ENCODE results near the gene CCDC12.

CCDC12 gene

DNA sequence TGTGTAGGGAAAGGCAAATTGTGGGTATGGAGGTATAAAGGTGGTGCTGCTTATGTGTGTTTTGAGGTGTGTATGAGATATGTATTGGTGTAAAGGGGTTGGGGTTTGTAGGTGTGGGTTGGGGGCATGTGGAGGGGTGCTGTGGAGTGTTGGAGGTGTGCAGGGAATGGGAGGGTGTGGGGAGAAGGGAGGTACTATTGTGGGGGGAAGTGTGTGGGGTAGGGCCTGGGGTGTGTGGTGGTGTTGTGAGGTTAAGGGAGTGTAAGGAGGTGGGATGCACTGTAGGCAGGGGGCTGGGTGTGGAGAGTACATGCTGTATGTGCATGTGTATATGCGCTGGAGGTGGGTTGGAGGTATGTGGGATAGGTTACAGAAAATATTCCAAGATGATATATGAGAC is 15.7 kb downstream of the CCDC12 start:
- DNase-seq (ENCODE audit: low read depth): no peak
- H3K4me3 ChIP-seq (ENCODE audit: low read depth, low read length): no peak overlapping the region
- no peak for TF ChIP-seq MYC (IDR thresholded peaks at IDR 0.05; ENCODE audit: low read depth, low read length)
- TF ChIP-seq, protein P1, sequence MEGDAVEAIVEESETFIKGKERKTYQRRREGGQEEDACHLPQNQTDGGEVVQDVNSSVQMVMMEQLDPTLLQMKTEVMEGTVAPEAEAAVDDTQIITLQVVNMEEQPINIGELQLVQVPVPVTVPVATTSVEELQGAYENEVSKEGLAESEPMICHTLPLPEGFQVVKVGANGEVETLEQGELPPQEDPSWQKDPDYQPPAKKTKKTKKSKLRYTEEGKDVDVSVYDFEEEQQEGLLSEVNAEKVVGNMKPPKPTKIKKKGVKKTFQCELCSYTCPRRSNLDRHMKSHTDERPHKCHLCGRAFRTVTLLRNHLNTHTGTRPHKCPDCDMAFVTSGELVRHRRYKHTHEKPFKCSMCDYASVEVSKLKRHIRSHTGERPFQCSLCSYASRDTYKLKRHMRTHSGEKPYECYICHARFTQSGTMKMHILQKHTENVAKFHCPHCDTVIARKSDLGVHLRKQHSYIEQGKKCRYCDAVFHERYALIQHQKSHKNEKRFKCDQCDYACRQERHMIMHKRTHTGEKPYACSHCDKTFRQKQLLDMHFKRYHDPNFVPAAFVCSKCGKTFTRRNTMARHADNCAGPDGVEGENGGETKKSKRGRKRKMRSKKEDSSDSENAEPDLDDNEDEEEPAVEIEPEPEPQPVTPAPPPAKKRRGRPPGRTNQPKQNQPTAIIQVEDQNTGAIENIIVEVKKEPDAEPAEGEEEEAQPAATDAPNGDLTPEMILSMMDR (IDR thresholded peaks at IDR 0.05; ENCODE audit: low read depth, low read length): no peak
- no peak for TF ChIP-seq POLR2A (IDR thresholded peaks at IDR 0.05; ENCODE audit: extremely low read depth, insufficient read length)

DNA sequence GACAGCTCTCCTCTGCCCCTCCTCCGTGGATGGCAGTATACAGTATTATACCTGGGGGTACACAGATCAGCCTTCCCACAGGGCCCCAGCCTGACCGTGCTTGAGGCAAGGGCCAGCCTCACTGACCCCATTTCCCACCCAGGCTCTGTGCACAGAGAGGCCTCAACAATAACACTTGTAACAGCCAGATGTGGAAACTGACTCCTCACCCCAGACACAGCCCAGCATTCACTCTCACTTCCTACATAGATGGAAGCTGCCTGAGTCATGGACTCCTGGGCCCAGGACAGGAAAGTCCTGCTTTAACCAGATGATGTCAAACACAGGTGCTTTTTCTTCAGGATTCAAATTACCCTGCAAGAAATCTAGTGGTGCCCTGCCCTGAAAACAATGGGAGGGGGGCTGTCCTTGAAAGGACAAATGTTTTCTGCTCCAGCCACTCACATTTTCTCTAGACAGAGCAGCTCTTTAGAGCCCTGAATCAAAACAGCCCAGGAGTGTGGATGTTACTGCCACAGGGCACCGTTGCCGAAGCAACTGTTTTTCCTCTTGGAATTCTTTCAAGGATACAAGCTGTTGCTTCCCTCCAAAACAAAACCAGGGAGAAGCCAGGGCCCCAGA is 16.4 kb downstream of the CCDC12 start:
- TF ChIP-seq POLR2A (IDR thresholded peaks at IDR 0.05; ENCODE audit: extremely low read depth, insufficient read length) (no peak), MYC (IDR thresholded peaks at IDR 0.05; ENCODE audit: low read depth, low read length) (no peak)
- TF ChIP-seq, protein P1 (IDR thresholded peaks at IDR 0.05; ENCODE audit: low read depth, low read length): no peak
- TF ChIP-seq, protein P2, sequence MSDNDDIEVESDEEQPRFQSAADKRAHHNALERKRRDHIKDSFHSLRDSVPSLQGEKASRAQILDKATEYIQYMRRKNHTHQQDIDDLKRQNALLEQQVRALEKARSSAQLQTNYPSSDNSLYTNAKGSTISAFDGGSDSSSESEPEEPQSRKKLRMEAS (IDR thresholded peaks at IDR 0.05; ENCODE audit: low read depth, low read length): no peak
- no peak overlapping the region for H3K4me3 ChIP-seq (ENCODE audit: low read depth, low read length)
- DNase-seq (ENCODE audit: low read depth): no peak

DNA sequence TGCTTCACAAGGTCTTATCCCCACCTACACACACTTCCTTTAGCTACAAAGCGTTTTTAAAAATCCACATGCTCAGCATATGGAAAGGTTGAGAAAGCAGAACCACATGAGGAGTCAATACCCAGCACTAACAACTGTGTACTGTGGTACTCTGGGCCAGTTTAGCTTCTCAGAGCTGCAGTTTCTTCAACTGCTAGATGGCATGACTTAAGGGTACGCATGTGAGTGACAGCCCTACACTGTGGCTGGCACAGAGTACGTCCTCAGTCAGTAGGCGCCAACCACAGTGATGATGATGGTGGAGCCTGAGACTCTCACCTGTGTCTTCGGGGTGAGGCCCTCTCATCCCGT is 17.4 kb downstream of the CCDC12 start:
- TF ChIP-seq, protein P1 (IDR thresholded peaks at IDR 0.05; ENCODE audit: low read depth, low read length): no peak
- TF ChIP-seq POLR2A (IDR thresholded peaks at IDR 0.05; ENCODE audit: extremely low read depth, insufficient read length): no peak
- TF ChIP-seq, protein P2 (IDR thresholded peaks at IDR 0.05; ENCODE audit: low read depth, low read length): no peak
- TF ChIP-seq MYC (IDR thresholded peaks at IDR 0.05; ENCODE audit: low read depth, low read length): no peak
- H3K4me3 ChIP-seq (ENCODE audit: low read depth, low read length): no peak overlapping the region
- no peak for DNase-seq (ENCODE audit: low read depth)

DNA sequence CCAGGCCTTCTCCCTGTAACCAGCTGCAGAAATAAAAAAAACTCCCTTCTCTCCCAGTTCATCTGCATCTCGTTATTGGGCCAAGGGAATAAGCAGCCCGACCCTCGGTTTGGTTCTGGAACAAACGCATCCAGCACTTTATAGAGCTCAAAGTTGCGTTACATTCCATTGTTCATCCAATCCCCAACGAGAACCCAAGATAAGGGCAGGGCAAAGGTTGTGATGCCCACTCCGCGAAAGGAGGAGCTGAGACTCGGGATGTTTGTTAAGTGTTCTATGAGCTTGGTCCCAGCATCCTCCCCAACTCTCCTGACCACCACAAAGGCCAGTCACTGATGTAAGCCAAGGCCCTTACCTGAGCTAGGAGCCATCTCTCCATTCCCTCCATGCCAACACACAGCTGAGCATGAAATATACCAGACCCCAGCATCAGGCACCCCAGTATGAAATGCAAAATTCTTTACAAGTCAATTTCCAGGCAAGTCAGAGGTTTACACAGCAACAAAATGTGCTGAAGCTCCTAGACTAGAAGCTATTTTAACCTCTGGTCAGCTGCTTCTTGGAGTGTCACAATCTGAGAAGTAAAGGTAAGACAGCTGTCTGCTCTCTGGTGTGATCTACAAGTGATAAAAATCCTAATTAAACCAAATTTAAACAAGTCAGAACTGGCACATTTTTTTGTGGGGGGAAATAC is 17.9 kb downstream of the CCDC12 start:
- H3K4me3 ChIP-seq (ENCODE audit: low read depth, low read length): no peak overlapping the region
- no peak for DNase-seq (ENCODE audit: low read depth)
- TF ChIP-seq, protein P2 (IDR thresholded peaks at IDR 0.05; ENCODE audit: low read depth, low read length): no peak
- no peak for TF ChIP-seq MYC (IDR thresholded peaks at IDR 0.05; ENCODE audit: low read depth, low read length)
- TF ChIP-seq, protein P1 (IDR thresholded peaks at IDR 0.05; ENCODE audit: low read depth, low read length): no peak
- TF ChIP-seq POLR2A (IDR thresholded peaks at IDR 0.05; ENCODE audit: extremely low read depth, insufficient read length): no peak

DNA sequence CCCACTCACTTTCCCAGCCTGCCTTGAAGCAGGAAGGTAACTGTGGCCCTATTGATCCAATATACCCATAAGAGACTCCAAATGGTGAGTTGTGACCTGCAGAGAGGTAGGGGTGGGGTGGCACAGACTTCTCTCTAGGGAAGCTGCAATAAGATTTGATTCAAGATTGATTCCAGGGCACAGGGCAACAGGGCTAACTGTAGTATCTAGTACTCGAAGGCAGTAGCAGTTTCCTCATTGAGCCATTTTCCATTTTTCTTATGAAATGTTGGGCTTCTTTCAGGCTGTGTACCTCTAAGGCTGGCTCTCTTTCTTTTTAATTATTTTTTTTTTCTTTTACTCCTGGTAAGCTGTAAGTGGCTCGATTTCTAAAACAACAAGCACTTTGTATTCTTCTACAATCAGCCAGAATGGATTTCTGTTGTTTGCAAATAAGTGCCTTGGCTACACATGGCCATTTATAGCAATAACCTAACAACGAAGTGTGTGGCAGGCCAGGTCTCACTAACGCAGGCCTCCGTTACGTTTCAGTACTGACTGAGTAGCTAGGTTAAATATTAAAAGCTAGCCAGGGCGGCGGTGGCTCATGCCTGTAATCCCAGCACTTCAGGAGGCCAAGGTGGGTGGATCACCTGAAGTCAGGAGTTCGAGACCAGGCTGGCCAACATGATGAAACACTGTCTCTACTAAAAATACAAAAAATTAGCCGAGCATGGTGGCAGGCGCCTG is 19.3 kb downstream of the CCDC12 start:
- no peak overlapping the region for H3K4me3 ChIP-seq (ENCODE audit: low read depth, low read length)
- no peak for TF ChIP-seq POLR2A (IDR thresholded peaks at IDR 0.05; ENCODE audit: extremely low read depth, insufficient read length)
- no peak for TF ChIP-seq MYC (IDR thresholded peaks at IDR 0.05; ENCODE audit: low read depth, low read length)
- TF ChIP-seq, protein P1 (IDR thresholded peaks at IDR 0.05; ENCODE audit: low read depth, low read length): no peak
- TF ChIP-seq, protein P2 (IDR thresholded peaks at IDR 0.05; ENCODE audit: low read depth, low read length): no peak
- no peak for DNase-seq (ENCODE audit: low read depth)
